SK-N-SH treated with all-trans-retinoic acid at 6 μM for 48 hours (cell line): Measurements from ENCODE around the gene NAT8.

ENCODE experiments used
- ATAC-seq: fragments of 200-7000 bp; cut with Tn5 transposase; 3 replicates; pipeline ENCODE4 v1.9.1; 2020; ENCODE audit warnings: mild to moderate bottlenecking, moderate library complexity
- BACH2 ChIP-seq: fragments of 250-450 bp; sonication (Bioruptor Pico); IDR thresholded peaks from 2 replicates; pipeline ENCODE4 v1.9.0; 2021; ENCODE audit warnings: mild to moderate bottlenecking, borderline replicate concordance
- CSDC2 ChIP-seq: fragments of 250-450 bp; sonication (Bioruptor Pico); IDR thresholded peaks from 2 replicates; pipeline ENCODE4 v1.5.0; 2020; ENCODE audit warnings: mild to moderate bottlenecking, moderate library complexity
- ESRRG ChIP-seq: fragments of 250-450 bp; sonication (Bioruptor Pico); IDR thresholded peaks from 2 replicates; pipeline ENCODE4 v1.6.1; 2021; ENCODE audit warnings: mild to moderate bottlenecking
- GLIS3 ChIP-seq: fragments of 250-450 bp; sonication (Bioruptor Pico); IDR thresholded peaks from 2 replicates; pipeline ENCODE4 v1.5.0; 2020; ENCODE audit warnings: mild to moderate bottlenecking, moderate library complexity
- OSR1 ChIP-seq: fragments of 250-450 bp; sonication (Bioruptor Pico); IDR thresholded peaks from 2 replicates; pipeline ENCODE4 v1.8.0; 2022; ENCODE audit warnings: moderate library complexity, mild to moderate bottlenecking, inconsistent platforms
- TOX ChIP-seq: fragments of 250-450 bp; sonication (Bioruptor Pico); IDR thresholded peaks from 2 replicates; pipeline ENCODE4 v1.8.0; 2021; ENCODE audit warnings: mild to moderate bottlenecking, moderate library complexity, borderline replicate concordance
- ZC3H10 ChIP-seq: fragments of 250-450 bp; sonication (Bioruptor Pico); IDR thresholded peaks from 2 replicates; pipeline ENCODE4 v1.5.1; 2021; ENCODE audit warnings: mild to moderate bottlenecking, moderate library complexity
- ZFP3 ChIP-seq: fragments of 250-450 bp; sonication (Bioruptor Pico); IDR thresholded peaks from 2 replicates; pipeline ENCODE4 v1.5.0; 2020; ENCODE audit warnings: mild to moderate bottlenecking, moderate library complexity
- ZNF565 ChIP-seq: fragments of 450-650 bp; formaldehyde crosslinking; conservative IDR thresholded peaks from 2 replicates; pipeline ENCODE4 v1.5.0; 2020; ENCODE audit warnings: low read depth, mild to moderate bottlenecking, moderate library complexity
- TF ChIP-seq, protein P1 (sequence below): fragments of 250-450 bp; sonication (Bioruptor Pico); IDR thresholded peaks from 2 replicates; pipeline ENCODE4 v1.5.1; 2020; ENCODE audit warnings: low read depth, mild to moderate bottlenecking, moderate library complexity
- TF ChIP-seq, protein P2 (sequence below): fragments of 250-450 bp; sonication (Bioruptor Pico); IDR thresholded peaks from 2 replicates; pipeline ENCODE4 v1.5.0; 2020; ENCODE audit warnings: mild to moderate bottlenecking, moderate library complexity

NAT8 gene

GRCh38 chr2:73594251-73594650, 48.0 kb downstream of the NAT8 start (continued):
- TF ChIP-seq, protein P1, sequence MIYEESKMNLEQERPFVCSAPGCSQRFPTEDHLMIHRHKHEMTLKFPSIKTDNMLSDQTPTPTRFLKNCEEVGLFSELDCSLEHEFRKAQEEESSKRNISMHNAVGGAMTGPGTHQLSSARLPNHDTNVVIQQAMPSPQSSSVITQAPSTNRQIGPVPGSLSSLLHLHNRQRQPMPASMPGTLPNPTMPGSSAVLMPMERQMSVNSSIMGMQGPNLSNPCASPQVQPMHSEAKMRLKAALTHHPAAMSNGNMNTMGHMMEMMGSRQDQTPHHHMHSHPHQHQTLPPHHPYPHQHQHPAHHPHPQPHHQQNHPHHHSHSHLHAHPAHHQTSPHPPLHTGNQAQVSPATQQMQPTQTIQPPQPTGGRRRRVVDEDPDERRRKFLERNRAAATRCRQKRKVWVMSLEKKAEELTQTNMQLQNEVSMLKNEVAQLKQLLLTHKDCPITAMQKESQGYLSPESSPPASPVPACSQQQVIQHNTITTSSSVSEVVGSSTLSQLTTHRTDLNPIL (CRISPR knock-in tag) = no peak
- TF ChIP-seq ZC3H10 (CRISPR knock-in tag) (no peak), BACH2 (CRISPR knock-in tag) (no peak), ESRRG (CRISPR knock-in tag) (no peak), ZFP3 (CRISPR knock-in tag) (no peak)
- TF ChIP-seq, protein P2, sequence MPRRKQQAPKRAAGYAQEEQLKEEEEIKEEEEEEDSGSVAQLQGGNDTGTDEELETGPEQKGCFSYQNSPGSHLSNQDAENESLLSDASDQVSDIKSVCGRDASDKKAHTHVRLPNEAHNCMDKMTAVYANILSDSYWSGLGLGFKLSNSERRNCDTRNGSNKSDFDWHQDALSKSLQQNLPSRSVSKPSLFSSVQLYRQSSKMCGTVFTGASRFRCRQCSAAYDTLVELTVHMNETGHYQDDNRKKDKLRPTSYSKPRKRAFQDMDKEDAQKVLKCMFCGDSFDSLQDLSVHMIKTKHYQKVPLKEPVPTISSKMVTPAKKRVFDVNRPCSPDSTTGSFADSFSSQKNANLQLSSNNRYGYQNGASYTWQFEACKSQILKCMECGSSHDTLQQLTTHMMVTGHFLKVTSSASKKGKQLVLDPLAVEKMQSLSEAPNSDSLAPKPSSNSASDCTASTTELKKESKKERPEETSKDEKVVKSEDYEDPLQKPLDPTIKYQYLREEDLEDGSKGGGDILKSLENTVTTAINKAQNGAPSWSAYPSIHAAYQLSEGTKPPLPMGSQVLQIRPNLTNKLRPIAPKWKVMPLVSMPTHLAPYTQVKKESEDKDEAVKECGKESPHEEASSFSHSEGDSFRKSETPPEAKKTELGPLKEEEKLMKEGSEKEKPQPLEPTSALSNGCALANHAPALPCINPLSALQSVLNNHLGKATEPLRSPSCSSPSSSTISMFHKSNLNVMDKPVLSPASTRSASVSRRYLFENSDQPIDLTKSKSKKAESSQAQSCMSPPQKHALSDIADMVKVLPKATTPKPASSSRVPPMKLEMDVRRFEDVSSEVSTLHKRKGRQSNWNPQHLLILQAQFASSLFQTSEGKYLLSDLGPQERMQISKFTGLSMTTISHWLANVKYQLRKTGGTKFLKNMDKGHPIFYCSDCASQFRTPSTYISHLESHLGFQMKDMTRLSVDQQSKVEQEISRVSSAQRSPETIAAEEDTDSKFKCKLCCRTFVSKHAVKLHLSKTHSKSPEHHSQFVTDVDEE (CRISPR knock-in tag) = no peak

DNA sequence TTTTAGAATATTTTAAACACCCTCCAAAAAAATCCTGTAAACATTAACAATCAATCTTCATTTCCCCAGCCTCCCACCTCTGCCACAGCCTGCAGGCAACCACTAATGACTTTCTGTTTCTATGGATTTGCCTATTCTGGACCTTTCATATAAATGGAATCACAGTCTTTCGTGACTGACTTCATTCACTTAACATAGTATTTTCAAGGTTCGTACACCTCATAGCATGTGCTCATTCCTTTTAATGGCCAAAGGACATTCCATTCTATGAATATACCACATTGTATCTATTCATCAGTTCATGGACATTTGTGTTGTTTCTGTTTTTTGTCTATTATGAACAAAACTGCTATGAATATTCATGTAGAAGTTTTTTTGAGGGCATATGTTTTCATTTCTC, 48.5 kb downstream of the NAT8 start:
- TF ChIP-seq CSDC2 = no peak
- no peak for TF ChIP-seq OSR1
- TF ChIP-seq GLIS3 = no peak
- TF ChIP-seq, protein P2 (CRISPR knock-in tag) = no peak
- no peak for TF ChIP-seq ZNF565 (CRISPR knock-in tag)
- TF ChIP-seq TOX (CRISPR knock-in tag) = no peak
- TF ChIP-seq, all 23 proteins: peak for 0

More for the DNA sequence above, 48.5 kb downstream of the NAT8 start:
- ATAC-seq = no peak
